Activated CD4-positive, alpha-beta T cell treated with anti-CD3 and anti-CD28 coated beads, Interleukin-2, amount 50 U/mL, for 16 hours (primary cell): ENCODE measurements around the gene SPOCK1.

Experiments used
- DNase-seq: peaks from one replicate; pipeline ENCODE4 v3.0.0-alpha.2; 2020

SPOCK1 gene

DNA sequence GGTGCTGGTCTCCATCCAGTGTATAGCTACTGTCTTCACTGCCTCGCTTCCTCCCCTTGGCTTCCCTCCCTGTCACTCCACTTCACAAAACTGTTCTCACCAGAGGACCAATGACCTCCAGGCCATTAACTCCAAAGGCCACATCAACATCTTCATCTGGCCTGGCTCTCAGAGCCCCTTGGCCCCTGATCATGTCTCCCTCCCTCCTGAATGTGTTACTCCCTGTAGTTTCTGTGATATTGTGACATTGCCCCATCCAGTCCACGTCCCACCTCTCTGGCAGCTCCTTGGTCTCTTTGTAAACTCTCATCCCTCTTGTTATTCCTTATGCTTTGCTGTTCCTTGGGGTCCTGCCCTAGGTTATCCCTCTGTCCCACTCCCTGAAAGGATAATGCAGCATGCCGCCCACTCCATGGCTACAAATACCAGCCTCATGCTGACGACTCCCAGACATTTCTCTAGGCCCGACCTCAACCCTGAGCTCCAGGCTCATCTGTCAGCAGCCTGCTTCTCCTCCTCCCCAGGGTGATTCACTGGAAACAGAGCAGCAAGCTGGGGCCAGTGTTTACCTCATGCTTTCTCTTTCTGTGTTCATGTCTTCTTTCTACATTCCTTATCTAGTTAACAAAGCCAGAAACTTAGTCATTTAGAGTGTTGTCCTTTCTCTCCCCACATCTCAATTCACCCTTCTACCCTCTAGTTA is 312.2 kb downstream of the SPOCK1 start:
- no peak for DNase-seq

GRCh38 chr5:137185193-137185592 is 313.9 kb downstream of the SPOCK1 start:
- DNase-seq: no peak

DNA sequence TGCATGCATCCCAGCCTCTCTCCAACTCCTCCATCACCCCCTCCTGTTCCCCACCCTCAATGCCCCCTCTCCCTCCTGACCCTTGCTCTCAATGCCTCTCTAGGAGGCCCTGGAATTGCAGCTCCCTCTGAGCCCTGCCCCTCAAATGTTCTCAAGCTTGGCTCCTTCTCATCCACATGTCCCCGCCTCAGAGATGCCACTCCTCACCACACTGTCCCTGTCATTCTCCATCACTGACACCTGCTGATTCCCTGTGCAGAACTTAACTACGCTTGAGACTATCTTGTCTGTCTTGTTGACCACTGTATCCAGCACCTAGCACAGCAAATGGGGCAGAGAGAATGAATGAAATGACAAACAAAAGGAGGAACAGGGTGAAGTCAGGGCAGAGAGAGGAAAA is 314.4 kb downstream of the SPOCK1 start:
- DNase-seq: no peak

- DNase-seq: no peak
Observed at GRCh38 chr5:137182576-137182975, 316.6 kb downstream of the SPOCK1 start.

- DNase-seq: no peak
Observed at GRCh38 chr5:137181667-137182066, 317.5 kb downstream of the SPOCK1 start.

DNA sequence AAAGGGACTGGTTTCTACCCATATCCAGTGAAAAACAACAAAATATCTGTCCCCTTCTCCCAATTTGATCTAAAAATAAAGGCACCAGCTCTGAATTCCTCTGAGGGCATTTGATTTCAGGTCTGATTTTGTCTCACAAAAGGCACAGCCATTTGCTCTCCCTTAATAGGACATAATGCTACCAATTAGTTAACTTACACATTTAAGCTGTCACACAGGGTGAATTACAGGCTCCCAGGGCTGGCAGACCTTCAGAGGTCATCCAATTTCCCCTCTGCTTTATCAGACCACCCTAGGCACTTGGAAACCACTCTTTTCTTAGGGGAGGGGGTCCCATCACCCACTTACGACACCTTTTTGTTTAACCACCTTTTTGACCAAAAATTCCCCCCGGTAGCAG is 319.9 kb downstream of the SPOCK1 start:
- no peak for DNase-seq

GRCh38 chr5:137176609-137177008 is 322.5 kb downstream of the SPOCK1 start:
- DNase-seq: no peak

- no peak for DNase-seq
Observed at GRCh38 chr5:137176126-137176525, 323.0 kb downstream of the SPOCK1 start.

- DNase-seq: no peak
Observed at GRCh38 chr5:137174196-137174595, 324.9 kb downstream of the SPOCK1 start.

- DNase-seq: no peak
Observed at GRCh38 chr5:137172258-137172657, 326.9 kb downstream of the SPOCK1 start.

GRCh38 chr5:137167187-137167586 is 331.9 kb downstream of the SPOCK1 start:
- no peak for DNase-seq

DNA sequence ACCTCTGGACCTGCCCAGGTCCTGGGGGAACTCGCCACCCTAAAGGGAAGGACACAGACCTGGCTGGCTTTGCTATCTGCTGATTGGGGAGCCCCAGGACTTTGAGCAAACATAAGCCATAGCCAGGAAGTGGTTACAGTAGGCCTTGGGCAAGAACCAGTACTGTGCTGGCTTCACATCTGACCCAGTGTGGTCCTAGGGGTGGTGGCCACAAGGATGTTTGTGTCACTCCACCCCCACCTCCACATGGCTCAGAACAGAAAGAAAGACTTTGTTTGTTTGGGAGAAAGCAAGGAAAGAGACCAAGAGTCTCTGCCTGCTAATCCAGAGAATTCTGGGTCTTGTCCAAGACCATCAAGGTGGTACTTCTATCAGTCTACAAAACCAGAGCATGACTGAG is 334.2 kb downstream of the SPOCK1 start:
- DNase-seq: no peak

- no peak for DNase-seq
Observed at GRCh38 chr5:137164536-137164935, 334.6 kb downstream of the SPOCK1 start.

DNA sequence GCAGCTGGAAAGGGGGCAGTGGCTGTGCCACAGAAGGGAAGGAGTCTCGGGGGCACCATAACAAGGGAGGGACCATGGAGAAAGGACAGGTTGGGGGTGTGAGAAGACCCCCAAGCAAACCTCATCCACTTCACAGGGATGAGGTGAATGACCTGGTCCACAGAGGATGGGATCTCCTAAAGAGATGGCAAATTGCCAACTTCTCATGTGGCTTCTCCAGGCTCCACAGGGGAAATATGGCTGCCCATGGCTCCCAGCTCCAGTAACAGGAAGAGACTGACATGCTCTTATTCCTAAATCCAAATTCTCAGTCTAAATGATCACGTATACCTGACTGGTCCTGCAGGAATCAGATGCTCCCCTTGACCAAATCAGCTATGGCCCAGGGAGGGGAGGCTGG is 340.4 kb downstream of the SPOCK1 start:
- no peak for DNase-seq

- no peak for DNase-seq
Observed at GRCh38 chr5:137156180-137156579, 342.9 kb downstream of the SPOCK1 start.

GRCh38 chr5:137155261-137156000 is 343.7 kb downstream of the SPOCK1 start:
- DNase-seq: no peak

- no peak for DNase-seq
Observed at GRCh38 chr5:137152616-137153015, 346.5 kb downstream of the SPOCK1 start.

DNA sequence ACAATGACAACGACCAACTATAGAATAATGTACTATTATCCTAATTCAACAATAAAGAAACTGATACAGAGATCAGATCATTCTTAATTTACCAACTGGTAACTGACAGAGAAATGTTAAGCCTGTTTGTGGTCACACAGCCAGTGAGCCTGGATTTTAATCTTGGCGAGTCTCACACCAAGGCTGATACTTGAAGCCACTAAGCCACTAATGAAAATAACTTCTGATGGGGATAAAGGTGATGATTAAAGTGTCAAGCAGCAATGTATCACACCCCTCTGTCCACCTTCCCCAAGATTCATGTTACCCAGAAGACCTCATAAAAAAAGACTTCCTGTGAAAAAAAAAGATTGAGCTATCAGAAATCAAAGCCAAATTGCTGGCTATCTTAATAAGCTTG is 350.5 kb downstream of the SPOCK1 start:
- DNase-seq: no peak

DNA sequence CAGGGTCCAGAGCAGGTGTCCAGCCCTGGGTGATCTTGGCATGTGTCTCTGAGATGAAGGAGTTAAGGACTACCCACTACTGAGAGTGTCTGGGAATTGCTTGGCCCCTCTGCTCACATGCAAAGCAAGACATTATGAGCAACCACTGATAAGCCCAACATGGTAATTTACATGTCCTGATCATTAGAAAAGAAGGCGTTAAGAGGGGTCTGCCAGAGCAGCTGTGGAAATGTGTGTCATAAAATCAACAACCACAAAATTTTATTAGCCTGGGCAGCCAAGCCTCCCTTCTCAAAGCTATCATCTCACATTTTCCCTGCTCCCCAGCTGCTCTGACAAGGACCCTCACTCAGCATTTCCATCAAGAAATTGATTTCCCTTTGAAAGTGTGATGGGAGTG is 351.0 kb downstream of the SPOCK1 start:
- DNase-seq: no peak

GRCh38 chr5:137147346-137147745 is 351.8 kb downstream of the SPOCK1 start:
- DNase-seq: no peak

DNA sequence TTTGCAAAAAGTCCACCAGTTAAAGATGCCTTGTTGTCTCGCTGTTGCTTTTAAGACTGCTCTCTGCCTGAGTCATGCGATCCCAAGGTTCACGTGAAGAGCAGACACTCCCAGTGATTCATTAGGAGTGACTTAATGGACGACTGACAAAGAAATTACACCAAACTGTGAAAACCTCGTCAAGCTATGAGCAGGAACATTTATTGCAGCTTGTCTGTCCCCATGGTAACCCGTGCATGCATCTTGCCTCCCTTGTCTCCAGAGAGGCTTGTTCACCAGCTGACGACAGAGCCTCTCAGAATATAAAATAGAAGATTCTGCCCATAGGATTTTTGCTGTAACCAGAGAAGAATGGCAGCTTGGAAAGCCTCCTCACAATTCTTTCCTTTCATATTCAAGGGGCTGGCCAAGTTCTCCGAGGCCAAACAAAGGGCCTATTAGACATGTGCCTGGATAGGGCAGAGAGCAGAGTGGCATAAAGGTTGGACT is 352.7 kb downstream of the SPOCK1 start:
- DNase-seq: no peak

DNA sequence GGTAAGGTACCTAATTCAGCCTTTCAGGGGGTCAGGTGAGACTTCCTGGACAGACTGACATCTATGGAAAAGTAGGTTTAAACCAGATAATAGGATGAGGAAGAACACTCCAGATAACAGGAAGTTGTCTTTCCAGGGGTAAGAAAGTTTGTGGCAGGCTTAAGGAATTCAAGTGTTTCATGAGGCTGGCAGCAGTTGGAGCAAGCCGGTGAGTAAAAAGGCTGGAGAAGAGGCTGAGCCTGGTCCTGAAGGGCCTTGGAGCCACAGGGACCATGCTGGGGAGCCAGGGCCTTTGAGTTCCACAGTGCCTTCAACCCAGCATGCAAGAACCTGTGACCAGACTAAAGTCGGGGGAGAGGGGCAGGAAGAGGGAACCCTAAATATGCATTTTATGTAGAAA is 353.4 kb downstream of the SPOCK1 start:
- DNase-seq: no peak

- no peak for DNase-seq
Observed at GRCh38 chr5:137144656-137145055, 354.5 kb downstream of the SPOCK1 start.

DNA sequence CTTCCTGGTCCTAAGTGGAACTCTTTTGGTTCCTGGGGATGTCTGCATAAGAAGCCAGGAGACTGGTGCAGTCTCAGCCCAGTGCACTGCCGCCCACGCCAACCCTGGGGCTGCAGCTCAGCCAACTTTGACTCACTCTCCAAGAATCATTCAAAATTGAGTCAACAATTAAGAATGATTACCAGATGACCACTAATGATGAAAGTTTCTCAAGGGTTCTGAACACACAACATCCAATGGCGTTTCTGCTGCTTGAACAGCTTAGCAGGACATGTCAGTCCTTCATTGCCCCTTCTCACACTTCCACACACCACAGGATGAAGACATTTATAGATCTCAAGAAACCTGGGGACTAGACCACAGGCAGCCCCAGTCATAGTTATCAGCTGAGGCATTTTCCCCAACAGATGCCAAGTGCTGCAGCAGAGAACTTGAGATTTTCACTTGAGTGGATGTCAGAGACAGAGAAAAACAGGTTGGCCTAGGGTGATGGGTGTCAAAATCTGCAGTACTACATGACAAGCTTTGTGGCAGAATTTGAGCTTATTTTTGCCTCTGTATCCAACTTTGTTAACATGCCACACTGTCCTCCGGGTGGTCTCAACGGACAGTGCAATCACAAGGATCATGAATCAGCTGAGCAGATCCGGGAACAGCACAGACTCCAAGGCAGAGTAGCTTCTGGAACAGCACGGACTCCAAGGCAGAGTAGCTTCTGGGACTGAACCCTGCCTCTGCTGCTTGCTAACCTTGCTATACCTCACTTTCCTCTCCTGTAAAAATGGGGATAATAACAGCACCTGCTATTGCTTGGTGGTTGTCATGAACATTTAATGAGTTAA is 356.1 kb downstream of the SPOCK1 start:
- DNase-seq: no peak
